Stimulated activated CD8-positive, alpha-beta memory T cell treated with anti-CD3 and anti-CD28 coated beads, Interleukin-4, amount 100 ng/mL, for 4 hours (primary cell): ENCODE measurements around the gene CIT.

Experiments used
- DNase-seq, 2 donors: peaks; one replicate each; pipeline ENCODE4 v3.0.0-alpha.2; 2020; ENCODE audit warnings: low read depth in 2 of 2, low spot score in 1 of 2

Gene CIT

GRCh38 chr12:119857041-119857591 is 20.0 kb downstream of the CIT start:
- no peak for DNase-seq

- DNase-seq: no peak
These were observed 26.8 kb downstream of the CIT start for GRCh38 chr12:119850330-119850729.

GRCh38 chr12:119843100-119843499 is 34.0 kb downstream of the CIT start:
- no peak for DNase-seq

- no peak for DNase-seq
These were observed 34.7 kb downstream of the CIT start for GRCh38 chr12:119842380-119842779.

- no peak for DNase-seq
These were observed 35.5 kb downstream of the CIT start for GRCh38 chr12:119841433-119842210.

GRCh38 chr12:119840582-119840981 is 36.5 kb downstream of the CIT start:
- DNase-seq: no peak

- no peak for DNase-seq
These were observed 37.0 kb downstream of the CIT start for GRCh38 chr12:119840168-119840567.

- DNase-seq: no peak
These were observed 38.1 kb downstream of the CIT start for GRCh38 chr12:119838826-119839600.

- DNase-seq: no peak
These were observed 40.3 kb downstream of the CIT start for GRCh38 chr12:119836781-119837180.

DNA sequence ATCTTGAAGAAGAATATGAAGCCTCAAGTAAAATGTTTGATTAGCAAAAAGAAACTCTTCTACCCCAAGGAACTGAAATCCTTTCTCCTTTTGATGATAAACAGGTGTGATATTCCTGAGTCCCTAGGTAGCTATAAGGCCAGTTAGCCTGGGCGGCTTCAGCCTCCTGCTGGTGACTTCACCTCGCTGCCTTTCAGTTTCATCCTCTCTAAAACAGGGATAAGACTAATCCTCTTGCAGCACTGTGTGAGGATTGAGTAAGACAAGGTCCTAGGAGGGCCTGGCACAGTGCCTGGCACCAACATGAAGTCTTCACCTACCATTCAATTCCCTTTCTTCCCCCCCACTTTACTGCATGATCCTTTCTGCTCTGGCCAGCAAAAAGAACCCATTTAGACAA is 42.1 kb downstream of the CIT start:
- no peak for DNase-seq

DNA sequence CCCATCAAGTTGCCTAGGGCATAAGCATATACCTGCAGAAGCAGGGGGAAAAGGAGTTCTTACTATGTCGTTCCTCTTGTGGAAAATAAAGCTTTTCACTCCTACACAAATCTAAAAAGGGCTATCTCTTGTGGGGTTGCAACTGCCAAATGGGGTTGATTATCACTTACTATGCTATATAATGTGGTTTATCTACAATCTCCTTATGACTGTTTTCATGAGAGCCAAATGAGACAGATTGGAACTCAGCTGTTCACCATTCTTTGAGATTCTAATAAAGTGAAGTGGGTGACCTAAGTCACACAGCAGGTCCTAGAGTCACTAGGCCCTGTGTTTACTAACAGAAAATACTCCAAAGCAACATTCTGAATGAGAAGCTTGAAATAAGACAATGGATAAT is 47.7 kb downstream of the CIT start:
- DNase-seq: no peak

DNA sequence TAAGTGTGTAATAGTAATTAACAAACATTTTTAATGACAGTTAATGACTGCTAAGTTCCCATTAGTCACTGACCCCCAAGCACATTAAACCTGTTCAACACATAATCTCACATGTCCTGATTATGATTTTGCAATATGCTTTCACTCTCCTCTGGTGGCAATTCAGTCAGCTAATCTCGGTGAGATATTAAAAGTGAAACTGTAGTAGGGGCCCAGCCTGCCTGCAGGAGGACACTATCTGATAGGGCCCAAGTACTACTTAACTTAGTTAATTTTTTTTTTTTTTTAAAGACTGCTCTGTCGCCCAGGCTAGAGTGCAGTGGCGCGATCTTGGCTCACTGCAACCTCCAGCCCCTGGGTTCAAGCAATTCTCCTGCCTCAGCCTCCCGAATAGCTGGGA is 48.8 kb downstream of the CIT start:
- DNase-seq: no peak

DNA sequence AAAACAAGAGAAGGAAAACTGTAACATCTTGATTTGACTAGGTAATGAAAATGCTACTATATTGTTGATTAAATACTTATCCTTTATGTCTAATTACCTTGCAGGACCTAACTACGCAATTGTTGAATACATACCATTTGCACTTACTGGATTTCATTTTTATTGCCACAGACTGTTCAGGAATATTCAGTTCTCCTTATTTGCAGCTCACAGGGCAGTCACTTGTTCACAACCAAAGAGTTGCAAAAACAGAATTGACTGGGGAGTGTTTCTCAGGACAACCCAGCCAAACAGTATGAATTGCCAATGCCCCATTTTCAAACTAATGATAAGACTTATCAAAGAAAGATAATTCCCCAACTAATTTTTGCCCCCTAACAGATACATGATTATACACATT is 49.4 kb downstream of the CIT start:
- DNase-seq: no peak

DNA sequence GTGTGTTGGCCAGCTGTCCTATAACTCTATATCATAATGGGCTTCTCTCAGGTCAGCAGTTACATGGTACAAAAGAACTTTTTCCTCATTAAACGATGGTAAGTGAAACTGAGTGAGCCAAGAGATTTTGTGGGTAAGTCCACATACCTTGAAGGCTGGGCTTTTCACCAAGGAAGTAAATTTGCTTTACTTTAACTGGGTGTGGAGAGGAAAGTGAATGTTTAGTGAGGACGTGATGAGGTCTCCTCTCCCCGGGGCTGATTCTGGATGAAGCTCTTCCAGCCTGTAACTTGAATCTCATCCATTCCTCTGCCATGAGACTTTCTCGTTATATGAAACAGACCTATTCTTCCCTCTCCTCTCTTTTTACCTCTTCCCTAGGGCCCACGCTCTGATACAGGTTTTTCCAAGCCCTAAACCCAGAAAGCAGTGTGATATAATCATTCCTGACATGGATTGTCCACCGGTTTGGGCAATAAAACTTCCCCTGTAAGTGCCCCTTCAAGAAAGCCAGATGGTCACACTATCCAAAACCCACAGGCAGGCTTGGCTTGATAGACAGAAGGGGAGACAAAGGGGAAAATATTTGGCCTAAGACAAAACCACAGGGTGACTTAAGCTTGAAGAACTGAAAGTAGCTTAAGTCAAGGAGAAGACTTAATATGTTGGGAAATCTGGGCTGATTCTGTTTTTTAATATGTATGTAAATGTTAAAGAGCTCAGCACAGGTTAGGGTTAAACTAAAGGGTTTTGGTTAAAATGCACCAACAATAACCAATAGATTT is 50.3 kb downstream of the CIT start:
- no peak for DNase-seq

DNA sequence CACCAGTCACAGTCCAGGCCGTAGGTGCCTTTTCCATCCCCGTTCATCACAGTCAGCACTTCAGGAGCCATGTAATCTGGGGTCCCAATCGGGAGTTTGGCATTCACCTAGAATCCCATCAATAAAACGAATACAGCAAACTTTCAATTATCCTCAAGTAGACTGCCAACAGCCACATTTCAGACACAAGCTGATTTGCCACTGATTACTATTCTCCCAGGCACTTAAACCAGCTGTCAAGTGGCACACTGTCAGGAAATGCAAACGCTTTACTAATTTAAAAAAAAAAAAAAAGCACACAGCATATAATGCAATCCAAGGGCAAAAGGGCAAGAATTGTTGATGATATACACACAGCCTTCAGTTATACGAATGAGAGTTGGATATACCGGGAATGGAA is 51.9 kb downstream of the CIT start:
- no peak for DNase-seq

GRCh38 chr12:119822046-119822445 is 55.1 kb downstream of the CIT start:
- DNase-seq: no peak

DNA sequence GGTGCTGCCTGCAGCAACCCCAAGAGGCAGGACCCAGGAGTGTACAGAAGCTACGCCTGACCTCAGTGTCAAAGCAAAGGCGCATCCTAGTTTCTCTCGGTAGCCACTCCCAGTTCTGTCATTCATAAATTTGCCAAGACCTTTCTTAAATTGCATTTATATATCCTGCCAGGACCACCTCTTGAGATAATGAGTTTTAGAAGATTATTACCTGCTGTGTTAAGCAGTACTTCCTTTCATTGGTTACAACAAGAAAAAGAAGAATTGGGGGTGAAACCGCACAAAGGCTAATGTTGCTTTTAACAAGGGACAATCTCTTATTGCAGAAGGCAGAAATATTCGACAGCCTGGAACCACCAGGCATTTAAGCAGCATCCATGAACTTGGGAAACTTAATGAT is 57.8 kb downstream of the CIT start:
- DNase-seq: no peak

GRCh38 chr12:119817546-119818343 is 59.4 kb downstream of the CIT start:
- DNase-seq: no peak

GRCh38 chr12:119809023-119809422 is 68.1 kb downstream of the CIT start:
- DNase-seq: no peak

DNA sequence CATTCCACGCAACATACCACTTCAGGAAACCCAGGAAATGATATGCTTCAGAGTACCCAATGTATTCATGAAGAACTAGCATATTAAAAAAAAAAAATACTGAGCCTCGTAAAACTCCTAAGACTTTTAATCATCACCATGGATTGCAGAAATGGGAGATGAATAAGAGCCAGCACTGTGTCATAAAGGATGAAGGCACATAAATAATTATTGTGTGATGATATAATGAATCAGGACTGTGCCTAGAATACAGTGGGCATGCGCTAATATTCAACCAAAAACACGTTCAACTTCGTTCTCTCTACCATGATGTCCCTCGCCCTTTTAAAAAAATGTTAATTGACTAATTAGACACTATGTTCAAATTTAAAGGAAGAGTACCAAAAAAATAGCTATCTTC is 68.7 kb downstream of the CIT start:
- DNase-seq: no peak

- DNase-seq: no peak
These were observed 69.7 kb downstream of the CIT start for GRCh38 chr12:119807380-119807779.
